ENCODE data around the gene PDF. TPM values are rescaled to one million over a fixed set of nuclear protein-coding genes. Genes with fewer than 3 reads are reported as not detected.
A peak's percentile ranks its signal among the peaks of the same experiment; 100 is the strongest.
"Not testable (repeated sequence)": the region's sequence is repeated elsewhere in the genome, so short reads cannot be mapped to it uniquely, and the experiment has no call there.

Gene PDF
- total RNA-seq, 1 donor from 2014 or later, result 49.9 TPM

DNA sequence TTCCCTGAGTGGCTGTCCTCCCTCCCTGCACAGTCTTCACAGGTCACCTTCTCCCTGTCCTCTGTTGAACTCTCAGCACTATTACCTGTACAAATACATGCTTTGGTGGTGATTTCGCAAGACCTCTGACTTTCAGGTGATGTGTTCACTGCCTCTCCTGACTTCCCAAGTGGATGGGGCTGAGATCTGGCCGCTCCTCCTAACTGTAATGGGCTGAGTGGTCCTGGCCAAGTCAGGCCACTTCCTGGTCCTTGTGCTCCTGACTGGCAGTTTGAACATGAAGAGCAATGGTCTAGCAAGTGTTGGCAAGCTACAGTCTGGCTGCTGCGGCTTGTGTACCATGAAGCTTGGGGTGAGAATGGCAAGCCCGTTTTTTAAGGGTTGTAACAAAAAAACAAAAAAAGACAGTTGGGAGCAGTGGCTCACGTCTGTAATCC lies 32.9 kb upstream of the PDF start:
- H3K4me1 ChIP-seq, result no peaks in the 10 kb centered on the region
- H3K27me3 ChIP-seq, result no peaks in the 10 kb centered on the region
- H3K9me3 ChIP-seq, result no peaks in the 10 kb centered on the region
- no peak for DNase-seq (ENCODE audit: low spot score in 2 of 2)
- H3K4me3 ChIP-seq, result no peak overlapping the region
- intact Hi-C loops (cut with DNase I), result no loop called here
- no peak overlapping the region for H3K27ac ChIP-seq
- TF ChIP-seq, protein P1, sequence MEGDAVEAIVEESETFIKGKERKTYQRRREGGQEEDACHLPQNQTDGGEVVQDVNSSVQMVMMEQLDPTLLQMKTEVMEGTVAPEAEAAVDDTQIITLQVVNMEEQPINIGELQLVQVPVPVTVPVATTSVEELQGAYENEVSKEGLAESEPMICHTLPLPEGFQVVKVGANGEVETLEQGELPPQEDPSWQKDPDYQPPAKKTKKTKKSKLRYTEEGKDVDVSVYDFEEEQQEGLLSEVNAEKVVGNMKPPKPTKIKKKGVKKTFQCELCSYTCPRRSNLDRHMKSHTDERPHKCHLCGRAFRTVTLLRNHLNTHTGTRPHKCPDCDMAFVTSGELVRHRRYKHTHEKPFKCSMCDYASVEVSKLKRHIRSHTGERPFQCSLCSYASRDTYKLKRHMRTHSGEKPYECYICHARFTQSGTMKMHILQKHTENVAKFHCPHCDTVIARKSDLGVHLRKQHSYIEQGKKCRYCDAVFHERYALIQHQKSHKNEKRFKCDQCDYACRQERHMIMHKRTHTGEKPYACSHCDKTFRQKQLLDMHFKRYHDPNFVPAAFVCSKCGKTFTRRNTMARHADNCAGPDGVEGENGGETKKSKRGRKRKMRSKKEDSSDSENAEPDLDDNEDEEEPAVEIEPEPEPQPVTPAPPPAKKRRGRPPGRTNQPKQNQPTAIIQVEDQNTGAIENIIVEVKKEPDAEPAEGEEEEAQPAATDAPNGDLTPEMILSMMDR (IDR thresholded peaks at IDR 0.05), result no peak
- H3K36me3 ChIP-seq, result peaks cover 47 to 70% of the 10 kb centered on the region in 2 donors

DNA sequence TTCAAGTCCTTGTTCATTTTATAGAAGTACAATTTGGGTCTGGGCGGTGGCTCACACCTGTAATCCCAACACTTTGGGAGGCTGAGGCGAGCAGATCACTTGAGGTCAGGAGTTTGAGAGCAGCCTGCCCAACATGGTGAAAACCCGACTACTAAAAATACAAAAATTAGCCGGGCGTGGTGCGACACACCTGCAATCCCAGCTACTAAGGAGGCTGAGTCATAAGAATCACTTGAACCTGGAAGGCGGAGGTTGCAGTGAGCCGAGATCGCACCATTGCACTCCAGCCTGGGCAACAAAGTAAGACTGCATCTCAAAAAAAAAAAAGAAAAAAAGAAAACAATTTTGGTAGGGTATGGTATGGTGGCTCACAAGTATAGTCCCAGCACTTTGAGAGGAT lies 29.7 kb upstream of the PDF start:
- H3K27ac ChIP-seq; H3K27me3 ChIP-seq; DNase-seq (ENCODE audit: low spot score in 2 of 2); intact Hi-C loops (cut with DNase I); H3K4me1 ChIP-seq; H3K9me3 ChIP-seq; H3K4me3 ChIP-seq: not testable (repeated sequence)
- peaks cover 36 to 63% of the 10 kb centered on the region in 2 donors for H3K36me3 ChIP-seq

DNA sequence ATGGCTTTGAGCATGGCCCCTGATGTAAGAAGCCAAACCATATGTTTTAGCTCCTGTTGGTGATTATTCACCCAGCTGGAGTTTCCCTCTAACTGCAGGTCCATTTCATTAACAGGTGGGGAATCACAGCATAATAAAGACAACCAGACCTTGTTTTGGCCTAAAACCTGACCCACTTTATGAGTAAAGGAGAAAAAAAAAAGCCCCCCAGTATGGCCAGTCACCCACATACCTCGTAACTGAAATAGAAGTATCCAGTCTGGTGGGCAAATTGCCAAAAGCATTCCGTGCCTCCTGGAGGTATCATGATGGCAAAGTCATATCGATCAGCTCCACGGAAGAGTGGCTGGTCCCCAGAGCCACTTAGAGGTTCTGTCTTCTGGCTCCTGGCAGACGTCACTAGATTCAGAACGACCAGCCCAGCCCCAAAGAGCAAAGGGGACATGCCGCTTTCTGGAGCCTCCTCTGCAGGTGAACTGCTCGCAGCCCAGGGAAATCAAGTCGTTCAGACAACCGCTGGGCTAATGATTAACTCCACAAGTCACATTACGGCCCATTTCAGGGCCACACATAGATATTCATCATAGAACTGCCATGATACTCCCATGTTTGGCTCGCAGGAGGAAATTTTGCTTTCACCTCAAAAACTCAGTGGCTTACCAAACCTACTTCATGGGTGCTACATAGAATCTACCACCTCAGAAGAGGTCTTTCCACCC lies 21.1 kb upstream of the PDF start, which contains the start of gene TMED6:
TMED6 (minus strand) TSS at position 478 of the 719 bp plus-strand sequence; CDS start at position 445, 33 bp downstream.
- DNase-seq (ENCODE audit: low spot score in 2 of 2), result peak in 1 of 2 donors; percentile 47
- peaks cover 10 to 36% of the 10 kb centered on the region in 2 donors for H3K36me3 ChIP-seq
- TF ChIP-seq, protein P1 (IDR thresholded peaks at IDR 0.05), result no peak

DNA sequence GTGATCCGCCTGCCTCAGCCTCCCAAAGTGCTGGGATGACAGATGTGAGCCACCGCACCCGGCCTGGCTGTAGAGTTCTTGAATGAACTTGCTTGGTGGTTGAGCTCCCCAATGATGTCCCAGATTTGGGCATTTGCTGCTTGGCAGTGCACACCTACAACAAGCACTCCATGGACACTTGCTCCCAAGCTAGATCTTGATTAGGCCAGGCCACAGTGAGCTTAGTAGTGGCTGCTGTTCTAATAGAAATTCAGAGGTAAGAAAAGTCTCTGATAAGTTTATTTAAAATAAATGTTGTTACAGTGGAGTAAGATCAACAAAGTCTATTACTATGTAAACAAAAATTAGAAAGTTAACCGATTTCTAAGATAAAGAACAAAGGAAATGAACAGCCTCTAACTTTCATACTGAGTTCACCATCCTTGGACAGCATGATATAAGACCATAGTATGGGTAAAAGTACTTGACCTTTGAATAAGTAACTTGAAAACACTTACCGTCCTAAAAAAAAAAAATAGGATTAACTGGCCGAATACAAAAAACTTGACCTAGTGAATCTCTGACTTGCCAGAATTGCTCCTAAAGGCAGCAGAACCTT lies 20.2 kb upstream of the PDF start:
- no peaks in the 10 kb centered on the region for H3K4me1 ChIP-seq
- peaks cover 2 to 27% of the 10 kb centered on the region in 2 donors for H3K36me3 ChIP-seq
- H3K4me3 ChIP-seq, result no peak overlapping the region
- peak in 1 of 2 donors; percentile 44 for DNase-seq (ENCODE audit: low spot score in 2 of 2)
- TF ChIP-seq, protein P1 (IDR thresholded peaks at IDR 0.05), result no peak
- intact Hi-C loops (cut with DNase I), result no loop called here
- H3K9me3 ChIP-seq, result no peaks in the 10 kb centered on the region
- no peak overlapping the region for H3K27ac ChIP-seq
- no peaks in the 10 kb centered on the region for H3K27me3 ChIP-seq

More for the DNA sequence above, 21.1 kb upstream of the PDF start, which contains the start of gene TMED6:
- H3K4me1 ChIP-seq, result no peaks in the 10 kb centered on the region
- intact Hi-C loops (cut with DNase I), result no loop called here
- no peak within 1 kb of the TSS for H3K27ac ChIP-seq
- no peaks in the 10 kb centered on the region for H3K9me3 ChIP-seq
- H3K27me3 ChIP-seq, result no peaks in the 10 kb centered on the region
- H3K4me3 ChIP-seq, result no peak within 1 kb of the TSS

DNA sequence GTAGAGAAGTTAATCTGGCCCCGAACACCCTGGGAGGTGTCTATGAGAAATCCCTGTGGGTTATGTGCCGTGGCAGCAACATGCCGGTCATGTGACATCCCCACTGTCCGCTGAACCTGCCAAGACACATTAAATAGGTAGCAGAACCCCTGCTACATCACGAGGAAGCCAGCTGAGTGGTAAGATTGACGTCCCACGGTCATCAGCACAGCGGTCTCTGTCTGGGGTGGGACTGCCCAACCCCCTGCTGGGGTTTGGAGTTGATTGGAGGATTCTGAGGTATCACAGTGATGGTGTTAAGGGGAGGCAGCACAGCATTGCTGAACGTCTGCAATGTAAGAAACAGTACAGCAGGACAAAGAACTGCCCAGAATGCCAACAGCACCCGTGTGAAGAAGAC lies 19.1 kb upstream of the PDF start:
- Histone ChIP-seq H3K36me3 (peaks cover 0 to 18% of the 10 kb centered on the region in 2 donors), H3K4me3 (no peak overlapping the region), H3K27me3 (no peaks in the 10 kb centered on the region), H3K27ac (no peak overlapping the region), H3K4me1 (no peaks in the 10 kb centered on the region), H3K9me3 (no peaks in the 10 kb centered on the region)
- TF ChIP-seq, protein P1 (IDR thresholded peaks at IDR 0.05), result no peak
- intact Hi-C loops (cut with DNase I), result no loop called here
- DNase-seq (ENCODE audit: low spot score in 2 of 2), result no peak

DNA sequence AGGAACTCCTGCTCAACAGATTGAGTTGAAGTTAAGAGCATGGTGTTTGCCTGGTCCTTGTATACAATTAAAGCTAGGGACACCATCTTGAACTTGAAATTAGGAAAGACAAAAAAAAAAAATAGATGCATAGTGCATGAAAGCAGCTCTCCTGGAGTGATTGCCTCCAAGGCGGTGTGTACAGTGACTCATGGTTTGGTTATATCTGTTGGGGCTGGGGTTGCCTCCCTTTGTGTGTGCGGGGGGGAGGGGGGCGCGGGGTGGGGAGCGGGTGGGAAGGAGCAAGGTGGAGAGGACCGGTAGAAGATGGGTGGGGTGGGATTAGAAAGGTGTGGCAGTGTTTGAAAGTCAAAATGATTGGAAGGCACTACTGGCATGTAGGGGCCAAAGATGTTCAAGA lies 17.8 kb upstream of the PDF start:
- intact Hi-C loops (cut with DNase I), result no loop called here
- Histone ChIP-seq H3K9me3 (no peaks in the 10 kb centered on the region), H3K27ac (no peak overlapping the region), H3K36me3 (peaks cover 0 to 15% of the 10 kb centered on the region in 2 donors), H3K27me3 (no peaks in the 10 kb centered on the region), H3K4me3 (no peak overlapping the region), H3K4me1 (no peaks in the 10 kb centered on the region)
- TF ChIP-seq, protein P1 (IDR thresholded peaks at IDR 0.05), result no peak
- no peak for DNase-seq (ENCODE audit: low spot score in 2 of 2)
